Cardiac muscle cell (in vitro differentiated cells and primary cell): ENCODE data around the gene PRUNE2. TPM values are rescaled to one million over a fixed set of nuclear protein-coding genes. Genes with fewer than 3 reads are reported as not detected.

Experiments used
- DNase-seq, 2 donors: peaks; one replicate each; pipeline versions ENCODE4 v3.0.0 to v3.0.0-alpha.2; 2010 to 2017; ENCODE audit warnings: low read depth in 1 of 2, low spot score in 1 of 2
- H3K27ac ChIP-seq: fragments of 200-600 bp; sonication (generic); 2 replicates; pipeline ENCODE4 v1.5.1; 2016
- H3K27me3 ChIP-seq: fragments of 200-600 bp; sonication (generic); 2 replicates; pipeline ENCODE4 v1.6.0; 2016; ENCODE audit warnings: control low read depth
- H3K36me3 ChIP-seq: fragments of 200-600 bp; sonication (generic); 2 replicates; pipeline ENCODE4 v1.5.1; 2016; ENCODE audit warnings: control low read depth
- H3K4me1 ChIP-seq: fragments of 200-600 bp; sonication (generic); 2 replicates; pipeline ENCODE4 v1.8.1; 2017; ENCODE audit warnings: low read depth, mild to moderate bottlenecking, mixed run types
- H3K4me3 ChIP-seq: fragments of 200-600 bp; sonication (generic); 2 replicates; pipeline ENCODE4 v1.5.1; 2016; ENCODE audit warnings: mild to moderate bottlenecking
- H3K9me3 ChIP-seq: fragments of 200-600 bp; sonication (generic); 2 replicates; pipeline ENCODE4 v1.5.1; 2017; ENCODE audit warnings: low read depth, mild to moderate bottlenecking, control low read depth
- CTCF ChIP-seq: IDR thresholded peaks from 2 replicates; pipeline ENCODE4 v1.5.1; 2012; ENCODE audit warnings: low read depth, mild to moderate bottlenecking, low read length
- polyA plus RNA-seq: library from polyadenylated mRNA; unstranded; fragments of >200 nt; fragmentation: Nextera tagmentation; extraction: Ambion mirVana; gene quantifications from 2 replicates; pipeline ENCODE4 v1.2.1, GENCODE V29; 2016
- total RNA-seq: library from RNA; depleted of rRNA; stranded (reverse); fragments of >200 nt; gene quantifications from 2 replicates; pipeline ENCODE4 v1.2.3, GENCODE V29; 2016

PRUNE2 gene
- total and polyA plus RNA-seq, 2 experiments from 2014 or later: 5.5 to 14.4 TPM

DNA sequence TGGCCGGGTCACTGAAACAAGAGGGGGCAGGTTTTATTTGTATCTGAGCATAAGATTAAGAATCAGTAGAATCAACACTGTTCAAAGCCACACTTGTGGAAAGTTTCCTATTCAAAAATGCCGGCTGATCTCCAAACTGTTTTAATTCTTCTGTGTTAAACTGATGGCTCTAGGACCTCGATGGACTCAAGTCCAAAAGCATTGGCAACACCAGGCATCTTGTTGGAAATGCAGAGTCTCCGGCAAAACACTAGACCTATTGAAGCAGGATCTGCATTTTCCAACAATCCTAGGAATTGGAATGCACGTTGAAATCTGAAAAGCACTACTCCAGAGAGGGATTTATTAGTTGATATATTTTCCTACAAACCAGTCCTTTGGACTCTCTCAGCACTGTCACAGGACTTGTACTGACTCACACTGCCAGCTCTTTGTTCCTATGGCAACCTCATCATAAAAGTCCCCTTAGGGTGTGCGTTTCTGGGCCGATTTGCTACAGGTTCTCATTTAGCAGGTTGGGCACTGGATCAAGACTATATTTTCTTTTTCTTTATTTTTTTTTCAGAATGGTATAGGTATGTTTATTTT lies 189.7 kb downstream of the PRUNE2 start:
- Histone ChIP-seq H3K27ac (no peak overlapping the region), H3K4me3 (no peak overlapping the region), H3K36me3 (no peaks in the 10 kb centered on the region), H3K27me3 (no peaks in the 10 kb centered on the region), H3K4me1 (no peaks in the 10 kb centered on the region), H3K9me3 (no peaks in the 10 kb centered on the region)
- no peak for TF ChIP-seq CTCF
- no peak for DNase-seq

DNA sequence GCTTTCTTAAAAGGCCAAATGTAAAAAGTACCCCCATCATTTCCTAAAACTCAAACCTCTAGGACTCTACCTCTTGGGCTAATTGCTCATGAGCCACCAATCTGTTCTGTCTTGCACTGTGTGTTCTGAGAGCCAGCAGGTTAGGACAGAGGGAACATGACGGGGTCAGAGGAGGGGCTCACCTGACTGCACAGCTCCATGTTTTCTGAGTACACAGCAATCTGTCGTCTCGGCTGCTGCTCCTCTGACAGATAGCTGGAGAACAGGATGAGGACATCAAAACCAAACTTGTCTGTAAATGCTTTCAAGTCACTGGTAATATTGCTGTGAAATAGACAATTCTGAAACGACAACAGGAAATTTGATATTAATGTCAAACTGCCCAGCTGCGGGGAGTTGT lies 192.5 kb downstream of the PRUNE2 start:
- no peak for DNase-seq
- no peak overlapping the region for H3K27ac ChIP-seq
- no peaks in the 10 kb centered on the region for H3K4me1 ChIP-seq
- no peaks in the 10 kb centered on the region for H3K36me3 ChIP-seq
- H3K27me3 ChIP-seq: no peaks in the 10 kb centered on the region
- no peaks in the 10 kb centered on the region for H3K9me3 ChIP-seq
- H3K4me3 ChIP-seq: no peak overlapping the region
- TF ChIP-seq CTCF: no peak

DNA sequence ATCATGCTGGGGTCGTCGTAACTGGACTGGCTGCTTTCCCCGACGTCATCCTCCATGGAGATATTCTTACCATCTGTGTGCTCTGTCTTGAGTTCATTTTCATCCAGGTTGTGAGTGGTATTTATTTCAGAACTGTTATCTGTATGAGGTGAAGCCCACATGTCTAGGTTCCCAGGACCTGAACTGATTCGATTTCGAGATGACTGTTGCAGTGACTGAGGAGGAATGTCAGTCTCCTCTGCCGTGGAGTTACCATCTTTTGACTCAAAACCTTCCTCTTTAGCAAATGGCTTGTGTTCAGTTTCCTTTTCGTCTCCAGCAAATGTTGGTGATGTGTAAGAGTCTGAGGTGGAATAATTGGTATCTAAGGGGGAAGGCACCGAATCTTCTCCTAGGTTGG lies 196.9 kb downstream of the PRUNE2 start:
- Histone ChIP-seq H3K27ac (no peak overlapping the region), H3K4me1 (peaks cover 10% of the 10 kb centered on the region), H3K36me3 (no peaks in the 10 kb centered on the region), H3K9me3 (no peaks in the 10 kb centered on the region), H3K4me3 (no peak overlapping the region), H3K27me3 (no peaks in the 10 kb centered on the region)
- no peak for TF ChIP-seq CTCF
- DNase-seq: no peak

GRCh38 chr9:76707510-76707909 lies 198.4 kb downstream of the PRUNE2 start:
- H3K9me3 ChIP-seq: no peaks in the 10 kb centered on the region
- peaks cover 10% of the 10 kb centered on the region for H3K4me1 ChIP-seq
- H3K36me3 ChIP-seq: no peaks in the 10 kb centered on the region
- no peaks in the 10 kb centered on the region for H3K27me3 ChIP-seq
- no peak overlapping the region for H3K27ac ChIP-seq
- no peak for TF ChIP-seq CTCF
- DNase-seq: no peak
- no peak overlapping the region for H3K4me3 ChIP-seq

GRCh38 chr9:76704593-76705204 lies 201.2 kb downstream of the PRUNE2 start:
- DNase-seq: peak; percentile 82 to 97
- Histone ChIP-seq H3K4me1 (peaks cover 10% of the 10 kb centered on the region), H3K4me3 (no peak overlapping the region), H3K9me3 (no peaks in the 10 kb centered on the region), H3K27ac (no peak overlapping the region), H3K36me3 (no peaks in the 10 kb centered on the region), H3K27me3 (no peaks in the 10 kb centered on the region)
- peak; percentile 62 for TF ChIP-seq CTCF
